Tibial nerve (tissue), 4 donors: ENCODE data around the gene PNPLA7. TPM values are rescaled to one million over a fixed set of nuclear protein-coding genes. Genes with fewer than 3 reads are reported as not detected.

Source experiments
- DNase-seq, 2 donors: peaks; one replicate each; pipeline ENCODE4 v3.0.0-alpha.2; 2019; ENCODE audit warnings: low spot score in 2 of 2
- H3K27ac ChIP-seq, 4 donors: fragments of 200-600 bp; sonication (generic) in 3 of 4; one replicate each; pipeline ENCODE4 v1.5.1; 2017 to 2019; ENCODE audit warnings: mild to moderate bottlenecking in 1 of 4
- H3K27me3 ChIP-seq, 2 donors: fragments of 200-600 bp; sonication (generic) in 1 of 2; one replicate each; pipeline versions ENCODE4 v1.5.1 to v1.6.0; 2017 to 2019
- H3K36me3 ChIP-seq, 3 donors: fragments of 200-600 bp; sonication (generic); one replicate each; pipeline ENCODE4 v1.5.1; 2018 to 2019
- H3K4me1 ChIP-seq, 4 donors: fragments of 200-600 bp; sonication (generic) in 3 of 4; one replicate each; pipeline ENCODE4 v1.5.1; 2017 to 2019
- H3K4me3 ChIP-seq, 4 donors: fragments of 200-600 bp; sonication (generic) in 3 of 4; one replicate each; pipeline ENCODE4 v1.5.1; 2017 to 2019; ENCODE audit warnings: mild to moderate bottlenecking in 1 of 4, moderate library complexity in 1 of 4
- H3K9me3 ChIP-seq, 4 donors: fragments of 200-600 bp; sonication (generic) in 3 of 4; one replicate each; pipeline ENCODE4 v1.5.1; 2017 to 2019
- CTCF ChIP-seq, 5 experiments: fragments of 200-600 bp in 3 of 5; fragments of 450-650 bp in 2 of 5; sonication (generic) in 3 of 5; IDR thresholded peaks; one replicate each; pipeline ENCODE4 v1.5.1; 2016 to 2019; ENCODE audit warnings: antibody characterized with exemption in 5 of 5, mild to moderate bottlenecking in 3 of 5, moderate library complexity in 2 of 5
- EP300 ChIP-seq, 2 donors: sonication (generic); formaldehyde crosslinking; IDR thresholded peaks; one replicate each; pipeline ENCODE4 v1.6.1; 2017; ENCODE audit warnings: antibody characterized with exemption in 2 of 2, mild to moderate bottlenecking in 1 of 2
- POLR2A ChIP-seq, 2 donors: fragments of 450-650 bp; IDR thresholded peaks; one replicate each; pipeline ENCODE4 v1.6.1; 2017; ENCODE audit warnings: antibody characterized with exemption in 2 of 2, mild to moderate bottlenecking in 2 of 2, moderate library complexity in 2 of 2
- WGBS, 2 donors: methylation state at CpG; one replicate each; pipeline ENCODE4 v1.1.5; 2018; 5-methylcytosine and 5-hydroxymethylcytosine counted together
- total RNA-seq, 4 donors: library from RNA; depleted of rRNA; stranded (reverse); fragments of >200 nt; gene quantifications; one replicate each; pipeline ENCODE4 v1.1.0, GENCODE V29; 2016

The PNPLA7 gene
- total RNA-seq, 4 donors from 2014 or later, result 12.0 to 25.2 (median 18.7) TPM

GRCh38 chr9:137441289-137441934, 108.8 kb downstream of the PNPLA7 start, which contains the start of gene ENTPD8:
Gene ENTPD8, minus strand, starts transcription at chr9:137441357. Its CDS starts 3,072 bp downstream, at chr9:137438285.
- Histone ChIP-seq H3K4me1 (peaks cover 0 to 28% (median 10%) of the 10 kb centered on the region in 4 donors), H3K27me3 (peaks cover 0 to 53% of the 10 kb centered on the region in 2 donors), H3K4me3 (peak within 1 kb of the TSS in 3 of 4 donors; percentile 15 to 43 (median 25)), H3K36me3 (no peaks in the 10 kb centered on the region), H3K9me3 (peaks cover 0 to 4% (median 0%) of the 10 kb centered on the region in 4 donors), H3K27ac (peak within 1 kb of the TSS in 1 of 4 donors; percentile 22)
- WGBS, 2 donors, result 0 to 2% methylated on average over 9 to 20 of the region's 62 CpGs
- no peak for DNase-seq
- TF ChIP-seq EP300 (IDR thresholded peaks at IDR 0.05), result no peak
- TF ChIP-seq CTCF (IDR thresholded peaks at IDR 0.05), result no peak
- TF ChIP-seq POLR2A (IDR thresholded peaks at IDR 0.05), result no peak

DNA sequence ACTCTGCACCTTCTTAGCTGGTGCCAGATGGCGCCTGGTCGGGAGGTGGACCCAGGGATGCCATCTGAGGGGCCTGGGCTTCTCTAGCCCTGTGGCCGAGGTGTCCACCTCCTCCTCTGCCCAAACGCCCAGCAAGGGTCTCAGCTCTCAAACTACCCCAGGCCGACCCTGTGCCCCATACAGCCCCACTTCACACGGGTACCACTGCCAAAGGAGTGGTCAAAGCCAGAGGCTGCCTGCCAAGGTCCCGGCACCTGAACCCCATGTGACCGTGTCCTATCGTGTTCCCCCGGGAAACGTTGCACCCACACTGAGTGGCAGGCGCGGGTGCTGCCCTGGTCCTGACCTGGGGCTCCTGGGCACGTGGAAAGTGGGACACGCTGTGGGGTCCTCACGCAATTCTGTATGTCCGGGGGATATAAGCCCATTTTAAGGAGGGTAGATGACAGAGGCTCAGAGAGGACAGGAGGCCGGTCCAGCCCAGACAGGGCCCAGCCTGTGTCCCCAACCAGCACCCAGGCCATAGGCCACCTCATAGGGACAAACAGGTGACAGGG, 111.0 kb downstream of the PNPLA7 start:
- no peaks in the 10 kb centered on the region for H3K36me3 ChIP-seq
- 64 to 67% methylated on average over 12 to 17 of the region's 18 CpGs for WGBS, 2 donors
- H3K27ac ChIP-seq, result no peak overlapping the region
- TF ChIP-seq CTCF (IDR thresholded peaks at IDR 0.05) (no peak), EP300 (IDR thresholded peaks at IDR 0.05) (no peak), POLR2A (IDR thresholded peaks at IDR 0.05) (no peak)
- H3K4me3 ChIP-seq, result no peak overlapping the region
- no peak for DNase-seq
- peaks cover 0 to 22% (median 8%) of the 10 kb centered on the region in 4 donors for H3K4me1 ChIP-seq
- H3K27me3 ChIP-seq, result peaks cover 0 to 53% of the 10 kb centered on the region in 2 donors
- peaks cover 0 to 4% (median 0%) of the 10 kb centered on the region in 4 donors for H3K9me3 ChIP-seq

- H3K9me3 ChIP-seq, result peaks cover 0 to 4% (median 0%) of the 10 kb centered on the region in 4 donors
- no peak overlapping the region for H3K27ac ChIP-seq
- no peak for DNase-seq
- no peak for TF ChIP-seq EP300 (IDR thresholded peaks at IDR 0.05)
- TF ChIP-seq CTCF (IDR thresholded peaks at IDR 0.05), result no peak
- TF ChIP-seq POLR2A (IDR thresholded peaks at IDR 0.05), result no peak
- WGBS, 2 donors, result 72 to 83% methylated on average over 12 of the region's 22 CpGs
- peaks cover 0 to 49% of the 10 kb centered on the region in 2 donors for H3K27me3 ChIP-seq
- H3K4me3 ChIP-seq, result no peak overlapping the region
- H3K4me1 ChIP-seq, result peaks cover 0 to 22% (median 8%) of the 10 kb centered on the region in 4 donors
- H3K36me3 ChIP-seq, result no peaks in the 10 kb centered on the region
These were observed 111.5 kb downstream of the PNPLA7 start for GRCh38 chr9:137438591-137439157.

- no peak for DNase-seq
- H3K4me3 ChIP-seq, result no peak overlapping the region
- TF ChIP-seq EP300 (IDR thresholded peaks at IDR 0.05) (no peak), CTCF (IDR thresholded peaks at IDR 0.05) (no peak), POLR2A (IDR thresholded peaks at IDR 0.05) (no peak)
- peaks cover 0 to 42% of the 10 kb centered on the region in 2 donors for H3K27me3 ChIP-seq
- H3K36me3 ChIP-seq, result peaks cover 0 to 7% (median 0%) of the 10 kb centered on the region in 3 donors
- 77 to 84% methylated on average over 24 to 28 of the region's 40 CpGs for WGBS, 2 donors
- peaks cover 0 to 22% (median 8%) of the 10 kb centered on the region in 4 donors for H3K4me1 ChIP-seq
- H3K27ac ChIP-seq, result no peak overlapping the region
- peaks cover 0 to 4% (median 0%) of the 10 kb centered on the region in 4 donors for H3K9me3 ChIP-seq
These were observed 112.3 kb downstream of the PNPLA7 start for GRCh38 chr9:137437691-137438590.
